Dermis microvascular lymphatic vessel endothelial cell (primary cell): ENCODE measurements around the gene UGCG. TPM values are rescaled to one million over a fixed set of nuclear protein-coding genes. Genes with fewer than 3 reads are reported as not detected.
"Not testable (repeated sequence)": the region's sequence is repeated elsewhere in the genome, so short reads cannot be mapped to it uniquely, and the experiment has no call there.

Experiments
- DNase-seq, 2 donors: peaks; one replicate each; pipeline versions ENCODE4 v3.0.0 to v3.0.0-alpha.2; 2010; ENCODE audit warnings: low read depth in 2 of 2
- total RNA-seq: library from RNA; depleted of rRNA; stranded (reverse); fragments of >200 nt; gene quantifications from 2 replicates; pipeline ENCODE4 v1.2.1, GENCODE V29; 2014

UGCG gene
- total RNA-seq, 1 donor from 2014 or later = 54.7 TPM

DNA sequence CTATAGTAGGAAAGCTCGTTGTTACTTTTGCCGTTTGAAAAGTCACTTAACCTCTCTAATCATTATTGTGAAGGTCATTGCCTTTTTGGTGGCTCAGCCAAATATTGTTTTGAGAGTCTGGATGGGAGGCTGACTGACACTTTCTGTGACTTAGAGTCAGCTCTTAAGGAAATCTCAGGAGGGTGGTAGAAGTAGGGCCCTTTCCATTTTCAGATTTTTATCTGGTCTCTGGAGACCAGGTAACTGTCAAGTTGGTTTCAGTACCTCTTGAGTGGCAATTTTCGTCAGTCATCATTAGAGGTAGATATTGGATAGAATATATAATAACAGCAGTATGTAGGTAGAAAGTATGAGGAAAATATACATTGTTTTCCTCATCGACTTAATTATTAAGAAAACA lies 23.3 kb downstream of the UGCG start:
- DNase-seq = no peak

DNA sequence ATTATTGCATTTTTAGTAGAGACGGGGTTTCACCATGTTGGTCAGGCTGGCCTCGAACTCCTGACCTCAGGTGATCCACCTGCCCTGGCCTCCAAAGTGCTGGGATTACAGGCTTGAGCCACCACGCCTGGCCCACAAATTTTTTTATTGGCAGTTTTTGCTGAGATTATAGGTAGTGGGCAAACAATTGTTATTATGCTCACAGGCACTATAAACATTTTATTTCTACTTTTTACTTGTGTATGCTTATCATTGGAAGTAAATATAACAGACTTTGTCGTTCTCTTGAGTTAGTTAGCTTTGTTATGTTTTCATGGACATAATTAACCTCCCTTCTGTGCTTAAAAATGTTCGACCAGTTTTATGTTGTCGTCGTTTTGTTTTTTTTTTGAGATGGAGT lies 23.9 kb downstream of the UGCG start:
- DNase-seq = no peak

DNA sequence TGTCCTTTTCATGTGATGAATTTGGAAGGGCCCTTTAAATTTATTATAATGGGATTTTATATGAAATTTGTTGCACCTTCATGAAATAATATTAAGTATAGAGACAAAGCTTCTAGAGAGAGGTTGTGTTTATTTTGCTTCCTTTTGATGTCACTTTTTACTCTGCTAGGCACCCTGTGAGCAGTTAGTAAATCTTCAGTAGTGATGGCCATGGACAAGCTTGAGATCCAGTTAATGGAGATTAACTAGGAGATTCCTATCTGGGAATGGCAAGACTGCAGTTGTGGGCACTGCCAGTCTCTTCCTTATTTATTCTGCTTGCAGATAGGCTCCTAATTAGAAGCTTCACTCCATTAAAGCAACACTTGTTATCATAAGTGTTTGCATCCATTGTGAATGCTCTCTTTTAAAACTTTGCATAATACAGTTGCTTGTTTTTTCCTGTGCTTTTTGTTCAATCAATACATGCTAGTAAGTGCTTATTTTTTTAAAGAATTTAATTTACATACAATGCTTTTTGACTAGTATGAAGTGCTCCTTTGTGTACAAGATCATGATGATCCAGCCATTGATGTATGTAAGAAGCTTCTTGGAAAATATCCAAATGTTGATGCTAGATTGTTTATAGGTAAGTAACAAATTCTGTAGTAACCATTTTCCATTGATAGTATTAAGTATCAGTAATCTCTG lies 25.9 kb downstream of the UGCG start:
- no peak for DNase-seq

DNA sequence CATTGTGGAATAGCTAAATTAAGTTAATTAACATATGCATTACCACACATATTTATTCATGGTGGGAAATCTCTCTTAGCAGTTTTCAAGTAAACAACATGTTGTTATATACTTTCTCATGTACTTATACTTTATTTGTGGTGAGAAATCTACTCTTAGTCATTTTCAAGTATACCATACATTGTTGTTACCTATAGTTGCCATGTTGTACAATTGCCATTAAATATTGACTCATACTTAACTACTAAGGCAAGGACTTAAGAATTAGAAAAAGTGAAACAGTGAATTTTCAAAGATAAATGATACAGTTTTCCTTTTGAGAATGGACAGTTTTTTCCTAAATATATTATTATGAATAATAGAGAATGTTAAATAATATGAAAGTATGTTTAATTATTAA lies 27.7 kb downstream of the UGCG start:
- DNase-seq = no peak

DNA sequence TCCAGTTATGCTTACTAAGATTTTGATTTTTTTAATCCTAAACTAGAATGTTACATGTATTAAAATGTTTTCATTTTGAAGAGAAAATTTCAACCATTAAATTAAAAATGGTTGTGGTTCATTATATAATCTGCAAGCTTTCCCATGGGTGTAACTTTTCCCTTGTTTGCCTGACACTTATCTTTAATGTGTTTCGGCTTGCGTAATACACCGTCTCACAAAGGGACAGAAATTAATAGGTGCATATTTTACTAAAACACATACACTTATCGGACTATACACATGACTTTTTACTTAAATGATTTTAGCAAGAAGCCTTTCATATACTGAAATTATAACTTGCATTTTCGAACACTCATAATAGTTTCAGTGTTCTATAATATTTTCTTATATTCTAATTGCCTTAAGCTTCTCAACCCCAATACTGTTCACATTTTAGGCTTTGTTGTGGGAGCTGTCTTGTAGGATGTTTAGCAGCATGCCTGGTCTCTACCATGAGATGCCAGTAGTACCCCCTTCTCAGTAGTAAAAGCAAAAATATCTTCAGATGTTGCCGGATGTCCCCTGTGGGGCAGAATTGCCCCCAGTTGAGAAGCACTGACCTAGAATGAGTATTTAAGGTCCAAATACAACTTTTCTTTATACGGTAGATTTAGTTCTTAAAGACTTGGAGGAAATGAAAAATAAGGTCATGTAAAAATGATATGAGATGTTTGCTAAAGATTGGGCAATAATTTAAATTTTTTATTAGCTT lies 28.6 kb downstream of the UGCG start:
- DNase-seq = no peak

DNA sequence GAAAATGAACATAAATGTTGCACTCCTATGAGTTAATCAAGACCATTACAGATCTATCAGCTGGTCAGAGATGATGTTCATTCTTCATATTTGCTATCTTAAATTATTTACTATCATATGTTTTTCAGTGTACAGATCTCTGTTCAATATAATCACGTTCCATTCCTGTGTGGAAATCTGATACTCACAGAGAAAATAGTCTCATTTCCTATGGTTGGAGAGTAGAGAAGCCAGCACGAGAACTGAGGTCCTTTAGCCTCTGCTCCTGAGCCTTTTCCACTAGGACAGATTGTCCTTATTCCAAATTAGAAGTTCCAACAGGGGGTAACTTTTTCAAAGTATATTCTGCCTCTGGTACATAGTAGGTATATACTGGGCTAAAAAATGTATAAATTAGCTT lies 29.2 kb downstream of the UGCG start:
- peak in 1 of 2 donors; percentile 42 for DNase-seq

DNA sequence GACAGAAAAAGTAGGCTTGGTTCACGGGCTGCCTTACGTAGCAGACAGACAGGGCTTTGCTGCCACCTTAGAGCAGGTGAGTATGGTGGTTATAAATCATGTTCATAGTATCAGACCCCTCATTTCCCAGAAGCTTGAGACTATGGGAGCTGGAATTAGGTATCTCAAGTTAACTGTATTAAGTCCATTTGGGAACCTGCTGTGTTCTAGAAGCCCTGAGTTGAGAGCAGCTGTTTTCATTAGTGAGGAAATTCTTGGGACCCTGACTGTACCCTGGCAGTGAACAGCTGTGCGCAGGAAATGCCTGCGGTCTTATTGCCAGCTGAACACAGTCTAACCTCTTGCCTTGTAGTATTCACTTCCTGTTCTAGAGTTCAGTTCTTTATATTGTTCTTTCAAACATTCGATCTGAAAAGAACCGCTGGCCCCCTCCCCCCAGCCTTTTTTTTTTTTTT lies 29.8 kb downstream of the UGCG start:
- DNase-seq = peak; percentile 81 to 96

DNA sequence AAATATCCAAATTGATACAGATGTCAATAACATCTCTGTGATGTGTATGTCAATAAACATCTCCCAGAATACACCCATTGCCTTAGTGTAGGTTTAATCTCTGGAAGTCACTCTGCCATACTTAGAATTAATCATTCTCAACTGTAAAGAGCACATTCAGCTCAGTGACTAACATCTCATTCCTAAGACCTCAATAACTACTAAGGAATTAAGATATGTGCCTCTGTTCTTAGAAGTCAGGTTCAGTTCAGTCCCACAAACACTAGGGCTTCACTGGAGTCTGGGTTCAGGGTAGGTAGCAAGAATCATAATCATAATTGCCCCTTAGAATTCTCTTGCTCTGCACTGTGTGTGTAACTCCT lies 31.7 kb downstream of the UGCG start:
- DNase-seq = no peak

DNA sequence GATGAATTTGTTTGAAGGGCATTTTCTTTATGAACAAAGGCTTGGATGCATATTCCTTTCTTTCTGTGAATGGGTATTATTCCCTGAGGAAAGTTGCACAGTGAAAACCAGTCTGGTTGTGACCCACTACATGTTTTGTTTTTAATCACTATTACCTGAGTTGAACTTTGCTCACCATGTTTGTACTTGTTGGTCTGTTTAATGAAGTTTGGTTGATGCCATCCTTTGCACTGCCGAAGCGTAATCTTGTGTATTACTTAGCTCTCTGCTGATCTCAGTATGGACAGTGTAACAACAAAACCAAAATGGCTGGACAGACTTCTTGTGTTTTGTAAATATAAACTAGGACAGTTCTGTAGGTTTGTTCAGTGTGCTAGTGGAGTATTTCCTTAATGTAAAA lies 38.1 kb downstream of the UGCG start:
- no peak for DNase-seq

DNA sequence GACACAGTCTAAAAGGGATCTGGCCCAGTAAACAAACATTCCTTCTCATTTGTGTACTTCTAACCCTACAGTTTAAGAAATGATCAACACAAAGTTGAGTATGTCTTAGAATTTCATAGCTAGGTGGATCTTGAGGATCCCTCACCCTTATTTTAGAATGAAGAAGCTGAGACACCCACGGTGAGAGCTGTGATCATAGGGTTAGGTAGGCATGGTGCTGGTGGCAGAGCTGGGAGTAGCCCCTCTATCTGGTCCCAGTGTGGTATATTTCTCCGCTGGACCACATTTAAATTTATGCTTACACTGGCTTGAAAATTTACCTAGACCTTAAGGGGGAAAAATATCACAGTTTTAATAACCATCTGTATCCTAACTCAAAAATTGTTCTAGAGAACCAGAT lies 39.8 kb downstream of the UGCG start:
- no peak for DNase-seq

DNA sequence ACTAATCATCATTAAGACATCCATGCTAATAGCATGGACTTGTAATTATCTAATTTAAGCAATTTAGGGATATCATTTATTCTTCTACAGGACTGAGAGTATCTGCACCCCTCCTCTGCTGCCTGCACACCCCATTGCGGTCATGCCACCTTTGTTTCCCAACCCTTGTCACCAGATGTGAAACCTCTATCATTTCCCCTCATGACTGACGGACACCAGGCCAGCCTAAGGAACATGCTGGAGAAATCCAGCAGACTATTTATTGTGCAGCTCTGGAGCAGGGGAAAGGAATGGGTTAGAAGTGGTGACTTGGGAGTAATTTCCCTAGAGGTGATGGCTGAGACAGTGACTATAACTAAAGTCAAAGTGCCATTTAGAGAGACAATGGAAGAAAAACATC lies 40.7 kb downstream of the UGCG start:
- DNase-seq = no peak

DNA sequence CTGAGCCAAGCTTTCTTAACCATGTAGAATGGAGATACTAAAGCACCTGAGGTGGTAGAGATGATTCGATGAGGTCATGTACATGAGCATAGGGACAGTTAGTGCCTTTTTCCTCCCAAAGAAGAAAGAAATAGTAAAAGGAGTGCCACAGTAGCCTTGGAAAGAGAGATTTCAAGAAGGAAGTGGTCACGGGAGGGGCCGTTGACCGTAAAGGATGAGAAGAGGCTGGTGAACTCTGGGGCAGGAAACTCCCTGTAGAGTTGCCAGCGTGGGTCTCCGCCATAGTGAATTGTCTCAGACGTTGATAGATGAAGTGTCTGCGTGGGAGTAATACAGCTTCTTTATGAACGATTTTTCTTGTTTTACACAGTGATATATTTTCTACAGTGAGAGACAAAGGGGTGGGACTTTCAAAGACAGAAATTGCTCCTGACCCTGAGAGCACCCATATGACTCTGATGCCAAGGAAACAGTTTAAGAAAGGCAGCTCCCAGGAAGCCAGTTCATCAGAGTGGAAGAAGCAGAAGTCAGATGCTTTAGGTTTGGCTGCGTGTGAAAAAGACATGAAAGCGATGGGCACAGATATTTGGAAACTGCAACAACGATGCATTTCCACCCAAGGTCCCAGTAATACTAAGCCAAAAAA lies 41.3 kb downstream of the UGCG start:
- DNase-seq = peak in 1 of 2 donors; percentile 63

DNA sequence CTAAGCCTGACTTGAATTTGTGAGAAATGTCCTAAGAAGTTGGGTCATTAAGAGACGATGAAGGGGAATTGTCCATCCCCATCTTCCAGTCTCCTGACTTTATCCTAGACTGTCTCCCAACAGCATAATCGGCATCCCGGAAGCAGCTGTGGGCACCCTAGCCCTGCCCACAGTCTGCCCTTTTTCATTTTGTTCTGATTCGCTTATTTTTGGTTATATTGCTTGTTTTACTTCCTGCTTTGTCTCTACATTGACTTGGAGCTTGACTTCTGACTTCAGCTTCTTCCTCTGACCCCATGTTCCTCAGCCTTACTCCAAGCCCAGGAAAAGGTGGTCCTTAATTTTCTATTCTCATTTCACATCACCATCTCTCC lies 41.8 kb downstream of the UGCG start:
- no peak for DNase-seq

DNA sequence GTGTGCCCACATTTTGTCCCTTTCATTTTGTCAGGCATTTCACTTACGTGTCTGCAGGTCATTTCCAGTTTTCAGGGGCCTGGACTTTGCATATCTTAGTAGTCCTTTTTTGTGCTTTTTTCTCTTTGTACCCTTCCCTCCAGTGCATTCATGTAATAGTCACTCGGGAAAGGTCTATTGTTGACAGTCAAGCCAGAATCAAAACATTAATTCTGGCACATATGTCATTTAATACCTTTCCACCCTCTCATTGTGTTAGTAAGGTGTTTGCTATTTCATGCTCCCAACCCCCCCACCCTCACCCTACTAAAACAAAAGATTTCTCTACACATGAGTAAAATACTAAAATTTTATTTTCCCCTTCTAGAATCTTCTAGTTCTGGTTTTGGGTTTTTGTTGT lies 42.7 kb downstream of the UGCG start:
- no peak for DNase-seq

DNA sequence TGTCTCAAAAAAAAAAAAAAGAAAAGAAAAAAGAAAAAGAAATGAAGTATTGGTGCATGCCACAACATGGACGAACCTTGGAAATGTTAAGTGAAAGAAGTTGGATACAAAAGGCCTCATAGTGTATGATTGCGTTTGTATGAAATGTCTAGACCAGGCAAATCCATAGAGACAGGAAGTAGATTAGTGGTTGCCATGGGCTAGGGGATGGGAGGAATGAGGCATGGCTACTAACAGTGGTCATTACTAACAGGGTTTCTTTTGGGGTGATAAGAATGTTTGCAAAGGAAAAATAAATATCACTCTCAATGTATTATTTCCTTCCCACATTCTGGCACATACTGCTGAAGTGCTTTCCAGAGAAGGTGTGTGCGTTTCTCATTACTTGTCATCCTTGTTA lies 44.1 kb downstream of the UGCG start:
- peak in 1 of 2 donors; percentile 29 for DNase-seq

DNA sequence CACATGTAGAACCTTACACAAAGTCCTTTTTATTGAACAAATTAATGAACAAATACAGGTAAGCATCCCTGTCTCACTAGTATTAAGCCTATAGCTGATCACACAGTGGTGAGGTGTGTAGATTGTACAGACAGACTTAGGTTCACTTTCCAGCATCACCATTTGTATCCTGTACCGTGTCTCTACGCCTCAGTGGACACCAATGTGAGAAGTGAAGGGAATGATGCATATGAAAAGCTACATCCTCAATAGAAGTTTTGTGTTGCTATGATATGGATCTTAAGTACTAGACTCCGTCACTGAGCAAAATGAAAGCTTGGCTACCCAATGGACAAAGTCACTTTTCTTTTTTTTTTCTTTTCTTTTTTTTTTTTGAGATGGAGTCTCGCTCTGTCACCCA lies 46.6 kb downstream of the UGCG start:
- DNase-seq = no peak

DNA sequence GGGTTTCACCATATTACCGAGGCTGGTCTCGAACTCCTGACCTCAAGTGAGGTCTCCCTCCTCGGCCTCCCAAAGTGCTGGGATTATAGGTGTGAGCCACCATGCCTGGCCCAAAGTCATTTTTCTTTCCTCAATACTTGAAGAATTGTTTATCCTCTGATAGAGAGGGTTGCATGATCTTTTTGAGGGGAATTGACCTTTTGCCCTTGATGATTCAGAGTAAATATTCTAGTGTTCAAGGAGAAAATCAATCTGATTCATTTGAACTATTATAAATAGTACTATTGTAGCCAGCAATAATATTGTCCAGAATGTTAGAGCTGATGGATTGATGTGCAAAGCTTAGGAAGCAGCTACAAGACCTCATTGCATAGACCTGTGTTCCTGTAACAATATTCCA lies 47.1 kb downstream of the UGCG start:
- DNase-seq = peak in 1 of 2 donors; percentile 49

DNA sequence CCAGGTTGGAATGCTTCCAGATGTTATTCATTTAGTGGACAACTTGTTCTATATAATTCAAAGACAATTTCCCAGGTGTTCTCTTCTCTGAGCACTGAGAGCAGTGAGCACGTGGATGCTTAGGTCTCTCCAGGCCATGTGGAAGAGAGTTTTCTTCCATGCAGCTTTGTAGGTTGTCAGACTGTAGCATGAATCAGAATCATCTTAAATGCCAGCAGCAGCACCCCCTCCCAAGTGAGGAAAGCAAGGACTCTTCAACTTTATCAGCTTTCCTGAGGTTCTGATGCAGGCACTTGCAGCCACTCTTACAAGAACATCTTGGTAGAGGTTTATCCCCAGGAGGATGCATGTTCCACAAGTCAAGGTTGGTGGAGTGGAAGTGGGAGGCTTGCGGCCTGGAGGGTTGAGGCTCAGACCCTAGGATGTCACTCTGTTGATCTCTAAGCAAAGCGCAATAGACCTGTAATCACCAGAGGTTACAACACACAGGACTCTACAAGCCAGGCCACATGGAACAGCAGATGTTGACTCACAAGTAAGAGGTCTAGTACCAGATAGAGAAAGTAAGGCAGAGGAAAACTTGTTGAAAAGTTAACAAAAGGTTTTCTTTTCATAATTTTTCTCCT lies 47.7 kb downstream of the UGCG start:
- no peak for DNase-seq

DNA sequence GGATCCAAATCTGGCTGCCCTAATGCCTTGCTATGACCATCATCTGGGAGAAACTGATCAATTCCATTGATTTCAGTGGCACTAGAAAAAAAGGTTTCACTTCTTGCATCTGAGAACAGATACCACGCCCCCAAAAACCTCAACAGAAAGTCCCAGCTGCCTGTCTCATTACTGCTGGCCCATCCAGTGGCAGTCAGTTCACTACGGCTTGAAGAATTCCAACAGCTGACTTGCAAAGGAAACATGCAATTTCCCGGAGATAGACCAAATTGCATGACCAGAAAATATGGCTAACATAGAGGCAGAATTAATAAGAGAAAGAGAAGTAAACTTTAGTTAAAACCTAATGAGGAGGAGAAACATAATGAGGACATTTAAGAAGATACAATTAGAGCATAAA lies 48.6 kb downstream of the UGCG start:
- peak in 1 of 2 donors; percentile 70 for DNase-seq

DNA sequence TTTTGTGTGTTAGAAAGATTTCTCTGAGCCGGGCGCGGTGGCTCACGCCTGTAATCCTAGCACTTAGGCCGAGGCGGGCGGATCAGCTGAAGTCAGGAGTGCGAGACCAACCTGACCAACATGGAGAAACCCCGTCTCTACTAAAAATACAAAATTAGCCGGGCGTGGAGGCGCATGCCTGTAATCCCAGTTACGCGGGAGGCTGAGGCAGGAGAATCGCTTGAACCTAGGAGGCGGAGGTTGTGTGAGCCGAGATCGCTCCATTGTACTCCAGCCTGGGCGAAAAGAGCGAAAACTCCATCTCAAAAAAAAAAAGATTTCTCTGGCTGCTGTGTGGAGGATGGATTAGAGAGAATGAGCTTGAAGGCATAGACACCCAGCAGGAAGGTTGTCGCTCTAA lies 51.5 kb downstream of the UGCG start:
- DNase-seq = not testable (repeated sequence)

DNA sequence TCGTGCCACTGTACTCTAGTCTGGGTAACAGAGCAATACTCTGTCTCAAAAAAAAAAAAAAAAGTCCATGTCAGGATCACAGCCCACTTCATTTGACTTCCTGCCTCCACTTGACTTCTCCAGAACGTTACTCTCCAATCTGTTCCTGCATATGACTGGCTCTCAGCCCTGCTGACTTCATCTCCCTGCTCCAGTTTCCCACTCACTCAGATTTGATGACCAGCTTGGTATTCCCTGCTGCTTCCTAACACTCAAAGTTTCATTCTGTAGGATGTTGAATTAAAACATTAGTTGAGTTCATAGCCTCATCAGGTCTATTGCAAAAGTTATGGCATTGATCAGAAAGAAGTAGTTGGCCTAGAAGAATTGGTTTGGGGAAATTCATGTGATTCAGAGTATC lies 52.3 kb downstream of the UGCG start:
- no peak for DNase-seq

DNA sequence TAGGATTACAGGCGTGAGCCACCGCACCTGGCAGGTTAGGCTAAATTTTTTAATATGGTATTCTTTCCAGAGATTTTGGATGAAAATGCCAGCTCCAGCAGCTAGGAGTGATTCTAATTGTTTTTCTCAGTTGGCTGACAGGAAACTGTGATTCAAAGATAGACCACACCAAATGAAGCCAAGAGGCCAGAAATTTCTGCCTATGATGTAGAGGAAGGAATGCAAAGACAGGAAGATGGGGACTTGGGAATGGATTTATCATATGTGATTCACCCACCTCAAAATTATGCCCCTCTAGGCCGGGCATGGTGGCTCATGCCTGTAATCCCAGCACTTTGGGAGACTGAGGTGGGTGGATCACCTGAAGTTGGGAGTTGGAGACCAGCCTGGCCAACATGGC lies 53.3 kb downstream of the UGCG start:
- peak in 1 of 2 donors; percentile 55 for DNase-seq
